GM19238 (cell line): ENCODE results near the gene CCL27.

Experiments used
- DNase-seq: peaks from one replicate; pipeline ENCODE4 v3.0.0; 2011; ENCODE audit warnings: low spot score; ENCODE audit not compliant: insufficient read length

Gene CCL27

DNA sequence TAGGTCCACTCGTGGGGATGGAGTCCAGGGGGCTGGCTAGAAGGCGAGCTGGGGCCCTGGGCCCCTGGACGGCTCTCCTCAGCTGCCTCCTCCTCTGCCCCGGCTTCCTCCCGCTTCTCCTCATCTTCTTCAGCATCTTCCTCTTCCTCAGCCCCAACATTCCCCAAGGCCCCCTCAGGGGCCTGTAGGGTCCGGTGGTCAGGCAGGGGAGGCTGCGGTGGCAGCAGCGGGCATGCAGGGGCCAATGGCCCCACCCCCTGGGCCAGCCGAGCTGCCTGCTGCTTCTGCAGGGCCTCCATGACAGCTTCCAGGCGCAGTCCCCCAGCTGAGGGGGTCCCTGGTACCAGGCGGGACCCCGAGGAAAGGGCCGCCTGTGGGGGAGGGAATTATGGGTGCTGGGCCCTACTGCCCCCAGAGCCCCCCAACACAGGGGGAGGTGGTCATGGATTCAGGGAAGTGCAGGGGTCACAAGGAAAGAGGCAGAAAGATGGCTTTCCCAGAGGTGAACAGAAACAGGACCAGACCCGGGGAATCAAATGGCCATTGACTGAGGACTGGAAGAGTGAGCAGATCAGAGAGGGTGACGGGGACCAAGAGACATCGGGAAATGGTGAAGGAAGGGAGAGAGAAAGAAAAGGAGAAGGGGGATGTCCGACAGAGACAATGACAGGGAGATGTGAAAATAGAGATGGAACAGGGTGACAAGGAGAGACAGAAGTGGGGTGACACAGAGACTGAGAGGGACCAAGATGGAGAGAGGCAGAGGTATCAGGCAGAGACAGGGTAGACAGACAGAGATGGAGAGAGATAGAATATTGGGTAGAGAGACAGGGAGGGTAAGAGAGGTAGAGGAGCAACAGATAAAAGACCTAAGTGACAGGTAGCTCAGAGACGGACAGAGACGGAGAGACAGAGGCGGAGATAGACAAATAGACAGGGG lies 34.5 kb downstream of the CCL27 start:
- no peak for DNase-seq

DNA sequence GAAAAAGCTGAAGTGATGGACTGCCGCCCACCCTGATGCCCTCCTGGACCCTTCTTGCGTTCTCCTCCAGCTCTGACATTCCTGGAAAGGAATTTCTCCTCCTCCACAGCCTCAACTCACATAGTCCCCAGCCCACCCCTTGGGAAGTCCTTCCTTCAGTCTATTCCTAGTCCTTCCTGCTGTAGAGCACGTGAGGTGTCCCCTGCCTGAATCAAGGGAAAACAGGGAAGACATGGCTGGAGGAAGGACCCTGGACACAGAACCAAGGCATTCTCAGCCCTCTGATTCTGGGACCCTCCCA lies 37.3 kb downstream of the CCL27 start:
- no peak for DNase-seq

DNA sequence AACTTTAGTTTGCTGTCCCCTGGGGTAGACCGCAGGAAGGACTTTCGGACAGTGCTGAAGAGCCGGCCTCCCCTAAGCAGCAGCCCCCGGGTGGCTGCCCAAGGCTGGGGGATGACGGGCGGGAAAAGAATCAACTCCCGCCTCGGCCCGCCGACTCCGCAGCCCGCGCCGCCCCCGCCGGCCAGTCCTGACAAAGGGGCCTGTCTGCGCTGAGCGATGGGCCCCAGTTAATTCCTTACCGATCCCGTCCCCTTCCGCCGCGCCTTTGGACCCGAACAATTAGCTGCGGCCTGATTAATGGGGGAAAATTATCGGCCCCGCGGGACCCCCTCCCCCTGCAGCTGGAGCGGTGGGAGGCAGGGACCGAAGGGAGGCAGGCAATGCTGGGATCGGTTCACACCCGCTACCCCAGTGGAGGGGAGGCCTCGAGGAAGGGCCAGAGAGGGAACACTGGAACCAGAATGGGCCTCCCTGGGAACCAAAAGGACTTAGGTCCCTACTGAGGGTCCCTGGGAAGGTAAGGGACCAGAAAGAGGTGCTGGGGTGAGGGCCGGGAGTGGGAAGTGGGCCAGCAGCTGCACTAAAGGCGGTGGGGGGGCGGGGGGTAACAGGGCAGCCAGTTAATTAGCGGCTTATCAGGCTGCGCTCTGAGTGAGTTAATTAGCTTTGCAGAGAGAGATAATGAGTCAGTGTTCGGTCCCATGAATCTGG lies 37.8 kb downstream of the CCL27 start:
- no peak for DNase-seq

DNA sequence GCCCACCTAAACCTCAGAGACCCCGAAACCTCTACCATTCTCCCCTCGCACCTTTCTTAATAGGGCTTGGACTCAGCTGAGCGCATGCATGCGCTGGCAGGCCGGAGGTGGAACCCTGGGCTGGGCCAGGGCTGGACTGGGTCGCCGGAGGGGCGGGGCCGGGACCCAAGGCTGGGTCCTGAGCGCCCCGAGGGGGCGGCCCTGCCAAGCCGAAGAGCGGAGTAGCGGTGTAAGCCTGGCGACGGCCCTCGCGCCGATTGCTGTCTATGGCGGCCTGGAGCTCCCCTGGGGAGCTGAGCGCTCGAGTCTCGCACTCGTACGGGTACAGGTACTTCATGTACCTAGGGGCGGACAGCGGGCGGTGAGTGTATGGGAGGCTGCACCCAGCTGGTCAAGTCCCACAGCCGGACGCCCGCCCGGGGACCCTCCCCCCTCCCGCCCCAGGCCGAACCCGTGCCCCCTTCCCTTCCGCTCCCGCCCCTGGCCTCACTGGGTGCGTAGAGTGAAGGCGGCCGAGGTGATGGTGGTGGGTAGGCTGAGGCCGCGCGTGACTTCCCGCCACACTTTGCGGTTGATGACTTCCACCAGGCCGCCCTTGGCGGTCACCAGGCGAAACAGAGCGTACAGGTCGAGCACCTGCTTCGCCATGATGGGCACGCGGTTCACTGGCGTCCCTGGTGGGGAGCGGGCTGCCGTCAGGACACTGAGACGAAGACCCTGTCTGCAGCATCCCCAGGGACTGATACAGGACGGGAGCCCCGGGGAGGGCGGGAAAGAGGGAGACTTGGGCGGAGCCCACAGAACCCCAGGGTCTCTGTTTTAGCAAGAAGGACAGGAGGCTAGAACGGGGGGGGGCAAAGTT lies 38.9 kb downstream of the CCL27 start:
- DNase-seq, result no peak

DNA sequence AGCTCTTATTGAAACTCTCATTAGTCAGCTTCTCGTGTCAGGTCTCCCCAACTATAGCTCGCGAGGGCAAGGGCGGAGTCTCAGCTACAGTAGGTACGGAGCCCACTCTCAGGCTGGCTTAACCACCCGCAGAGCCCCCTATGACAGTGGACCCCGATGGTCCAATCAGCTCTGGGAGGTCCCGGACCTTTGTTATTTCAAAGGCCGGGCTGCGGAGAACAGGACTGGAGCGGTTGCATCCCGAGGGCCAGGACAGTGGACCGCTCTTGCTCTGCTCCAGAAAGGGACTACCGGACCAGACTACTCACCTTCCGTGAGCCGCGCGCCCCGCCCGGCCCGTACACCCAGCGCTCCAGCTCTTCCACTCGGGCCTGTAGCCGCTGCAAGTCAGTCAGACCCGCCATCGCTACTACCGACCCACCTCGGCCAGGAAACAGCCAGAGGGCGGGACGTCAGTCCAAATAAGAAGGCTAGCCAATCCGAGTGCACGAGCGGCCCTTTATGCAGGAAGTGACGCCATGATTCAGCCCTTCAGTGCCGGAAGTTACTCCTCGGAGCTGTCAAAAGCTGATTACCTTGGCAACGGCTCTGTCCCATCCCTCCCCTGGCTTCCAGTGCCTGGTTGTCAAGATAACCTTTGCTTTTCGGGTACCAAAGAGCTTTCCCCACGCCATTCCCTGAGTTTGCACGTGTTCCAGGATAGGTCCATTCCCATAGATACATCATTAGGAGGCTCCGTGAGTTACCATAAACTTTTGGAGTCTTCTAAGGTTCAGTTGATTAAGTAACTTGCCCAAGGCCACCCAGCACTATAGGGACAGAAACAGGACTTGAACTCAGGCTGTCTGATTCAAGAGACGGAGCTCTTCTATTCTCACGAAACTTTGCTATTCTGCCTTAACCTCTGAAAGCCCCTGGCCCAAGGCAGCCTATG lies 42.1 kb downstream of the CCL27 start, which contains the start of gene DCTN3:
DCTN3 (minus strand) TSS at position 435 of the 934 bp plus-strand sequence; CDS start at position 404, 31 bp downstream.
- peak; percentile 98 for DNase-seq

DNA sequence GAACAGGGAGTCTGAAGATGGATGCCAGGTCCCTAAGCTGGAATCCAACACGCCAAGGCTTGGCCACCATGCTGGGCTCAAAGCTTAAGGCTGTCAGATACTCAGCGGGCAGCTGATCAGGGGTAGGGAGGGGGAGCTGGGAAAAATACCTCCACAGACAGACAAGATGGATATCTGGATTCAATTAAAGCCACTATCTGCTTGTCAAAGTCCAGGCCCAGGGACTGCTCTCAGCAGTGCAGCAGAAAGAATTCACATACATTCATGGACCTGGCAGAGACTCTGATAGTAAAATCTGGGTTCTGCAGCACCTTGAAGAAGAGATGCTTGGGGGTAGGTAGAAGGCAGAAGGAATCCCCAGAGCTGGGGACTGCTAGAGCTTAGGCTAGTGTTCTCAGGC lies 47.3 kb downstream of the CCL27 start:
- DNase-seq, result no peak

DNA sequence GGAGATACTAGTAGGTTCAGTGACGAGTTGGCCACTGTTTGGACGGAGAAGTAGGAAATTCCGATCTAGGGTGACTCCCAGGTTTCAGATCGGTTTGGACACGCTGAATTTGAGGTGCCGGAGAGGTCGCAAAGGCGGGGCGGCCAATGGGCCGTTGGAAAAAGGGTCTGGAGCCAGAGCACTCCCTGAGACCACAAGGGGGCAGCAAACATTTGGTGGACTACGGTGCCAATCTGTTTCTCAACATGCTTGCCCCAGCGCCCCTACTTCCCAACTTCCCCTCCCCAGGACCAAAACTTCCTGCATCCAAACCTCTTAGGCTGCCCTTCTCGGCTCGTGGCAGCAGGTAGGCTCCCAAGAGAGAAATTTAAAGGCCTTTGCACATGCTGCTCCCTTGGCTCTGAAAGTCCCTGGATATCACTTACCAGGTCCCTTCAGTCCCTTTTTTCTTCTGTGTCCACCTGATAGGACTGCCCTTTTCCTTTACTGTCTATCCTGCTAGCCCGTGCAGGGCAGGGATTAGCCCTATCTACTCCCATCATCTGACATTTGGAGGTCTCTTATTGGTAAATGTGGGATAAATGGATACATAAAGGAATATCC lies 49.6 kb downstream of the CCL27 start:
- peak; percentile 73 for DNase-seq
